ENCODE measurements around the gene PF4V1. TPM values are rescaled to one million over a fixed set of nuclear protein-coding genes. Genes with fewer than 3 reads are reported as not detected.
"Not testable (repeated sequence)": the region's sequence is repeated elsewhere in the genome, so short reads cannot be mapped to it uniquely, and the experiment has no call there.

PF4V1 gene
- polyA plus RNA-seq, 1 donor, result not detected

DNA sequence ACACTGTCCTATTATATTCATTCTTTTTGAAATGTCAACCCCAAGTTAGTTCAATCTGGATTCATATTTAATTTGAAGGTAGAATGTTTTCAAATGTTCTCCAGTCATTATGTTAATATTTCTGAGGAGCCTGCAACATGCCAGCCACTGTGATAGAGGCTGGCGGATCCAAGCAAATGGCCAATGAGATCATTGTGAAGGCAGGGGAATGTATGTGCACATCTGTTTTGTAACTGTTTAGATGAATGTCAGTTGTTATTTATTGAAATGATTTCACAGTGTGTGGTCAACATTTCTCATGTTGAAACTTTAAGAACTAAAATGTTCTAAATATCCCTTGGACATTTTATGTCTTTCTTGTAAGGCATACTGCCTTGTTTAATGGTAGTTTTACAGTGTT lies 17.7 kb downstream of the PF4V1 start:
- DNase-seq, result no peak

DNA sequence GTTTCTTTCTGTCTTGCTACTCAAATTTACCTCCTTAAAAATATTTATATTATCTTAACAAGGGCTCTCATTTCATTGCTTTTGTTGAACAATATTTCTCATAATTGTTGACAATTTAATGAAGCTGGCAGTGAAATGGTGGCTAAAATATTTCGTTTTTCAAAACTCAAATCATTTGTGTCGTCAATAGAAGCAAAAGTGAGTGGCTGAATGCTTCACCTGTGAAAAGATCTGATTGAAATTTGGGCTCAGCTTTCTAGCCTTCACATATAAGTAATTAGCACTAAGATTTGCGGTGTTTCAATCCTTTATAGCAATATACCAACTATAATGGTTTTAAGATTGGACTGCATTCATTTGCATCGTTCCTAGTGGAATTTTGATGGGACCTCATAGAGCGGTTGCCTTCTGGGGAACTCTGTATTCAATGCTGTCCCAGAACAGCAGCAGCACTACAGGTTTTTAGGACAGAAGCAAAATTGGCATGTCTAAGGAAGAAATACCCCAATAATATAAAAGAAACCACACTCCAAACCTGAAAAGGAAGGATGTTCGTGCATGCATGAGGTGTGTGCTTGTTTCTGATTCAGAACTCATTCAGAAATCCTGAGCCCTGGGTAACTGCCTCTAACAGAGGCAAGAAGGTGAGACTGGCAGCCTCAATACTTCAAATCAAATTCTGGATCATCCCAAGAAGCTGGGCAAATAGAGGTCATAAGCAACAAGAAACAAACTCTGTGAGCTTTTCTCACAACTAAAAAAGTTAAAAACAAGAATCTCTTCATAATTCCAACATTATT lies 18.6 kb downstream of the PF4V1 start:
- no peak for DNase-seq

- no peak for DNase-seq
Observed at GRCh38 chr4:73872316-73873108, 19.4 kb downstream of the PF4V1 start.

- DNase-seq, result no peak
Observed at GRCh38 chr4:73874386-73874785, 21.3 kb downstream of the PF4V1 start.

- no peak for DNase-seq
Observed at GRCh38 chr4:73875401-73875800, 22.3 kb downstream of the PF4V1 start.

DNA sequence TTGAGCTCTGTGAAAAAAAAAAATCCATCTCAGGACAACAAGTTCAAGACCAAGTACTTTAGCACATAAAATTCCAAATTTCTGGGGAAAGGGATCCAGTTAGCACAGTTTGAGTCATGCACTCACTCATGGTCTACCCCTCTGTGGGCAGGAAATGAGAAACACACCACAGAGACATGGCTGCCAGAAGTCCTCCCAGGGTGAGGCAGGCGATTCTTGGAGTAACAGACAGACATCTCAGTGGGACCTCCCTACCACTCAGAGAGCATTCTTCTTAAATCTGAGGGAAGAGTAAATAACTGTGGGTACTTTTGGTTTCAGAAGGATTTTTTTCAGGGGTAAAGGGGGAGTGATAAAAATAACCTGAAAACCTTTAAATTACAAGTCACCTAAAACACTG lies 30.2 kb downstream of the PF4V1 start:
- no peak for DNase-seq

DNA sequence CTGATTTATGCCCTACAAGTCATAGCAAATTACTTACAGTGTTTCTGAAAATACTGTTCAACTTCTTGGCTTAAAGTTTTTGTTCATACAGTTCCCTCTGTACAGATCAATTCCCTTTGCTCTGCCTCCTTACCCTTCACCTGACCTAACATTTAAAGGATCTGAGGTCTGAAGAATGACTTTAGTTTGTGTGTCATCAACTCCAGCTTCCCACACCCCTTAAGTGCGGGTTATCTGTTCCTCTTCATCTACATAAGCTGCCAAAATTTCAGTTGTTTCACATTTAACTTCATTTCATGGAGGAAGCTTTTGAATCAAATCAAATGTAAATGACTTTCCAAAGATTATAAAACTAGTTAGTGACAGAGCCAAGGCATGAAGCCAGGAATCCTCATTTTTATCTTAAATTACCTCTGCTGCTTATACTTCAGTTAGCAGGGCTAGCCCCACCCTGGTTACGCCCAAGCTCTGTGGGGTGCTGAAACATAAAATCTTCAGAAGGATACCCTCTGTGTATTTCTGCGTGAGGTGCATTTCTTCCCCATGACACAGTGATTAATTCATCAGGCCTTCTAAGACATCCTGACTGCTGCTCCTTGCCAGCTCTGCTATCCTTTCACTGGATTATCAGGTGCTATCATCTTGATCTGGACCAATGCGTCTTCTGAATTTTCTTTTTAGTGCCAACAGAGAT lies 32.6 kb downstream of the PF4V1 start:
- DNase-seq, result no peak

DNA sequence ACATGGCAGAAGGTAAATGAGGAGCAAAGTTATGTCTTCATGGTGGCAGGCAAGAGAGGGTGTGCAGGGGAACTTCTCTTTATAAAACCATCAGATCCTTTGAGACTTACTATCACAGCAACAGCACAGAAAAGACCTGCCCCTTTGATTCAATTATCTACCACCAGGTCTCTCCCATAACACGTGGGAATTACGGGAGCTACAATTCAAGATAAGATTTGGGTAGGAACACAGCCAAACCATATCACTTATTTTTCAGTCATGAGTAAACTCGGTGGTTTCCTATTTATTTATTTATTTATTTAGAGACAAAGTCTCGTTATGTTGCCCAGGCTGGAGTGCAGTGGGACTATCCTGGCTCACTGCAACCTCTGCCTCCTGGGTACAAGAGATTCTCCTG lies 38.2 kb downstream of the PF4V1 start:
- no peak for DNase-seq

GRCh38 chr4:73891739-73892405 lies 38.8 kb downstream of the PF4V1 start:
- DNase-seq, result no peak

DNA sequence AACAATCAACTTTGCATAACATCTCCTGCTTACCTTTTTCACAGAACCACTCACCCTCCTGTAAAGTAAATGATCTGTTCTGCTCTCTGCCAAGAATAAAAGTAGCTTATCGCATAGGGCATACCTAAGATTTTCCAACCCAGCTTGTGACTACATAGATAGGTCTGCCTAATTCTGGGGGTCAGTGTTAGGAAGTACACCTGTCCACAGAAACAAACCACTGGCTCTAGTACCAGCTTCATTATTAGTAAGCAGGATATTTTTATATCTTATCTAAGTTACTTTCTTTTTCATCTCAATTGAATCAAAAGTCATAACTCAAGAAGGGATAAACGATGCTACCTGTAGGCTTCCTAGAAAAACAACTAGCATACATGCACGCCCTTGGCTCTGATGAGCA lies 39.9 kb downstream of the PF4V1 start:
- DNase-seq, result no peak

DNA sequence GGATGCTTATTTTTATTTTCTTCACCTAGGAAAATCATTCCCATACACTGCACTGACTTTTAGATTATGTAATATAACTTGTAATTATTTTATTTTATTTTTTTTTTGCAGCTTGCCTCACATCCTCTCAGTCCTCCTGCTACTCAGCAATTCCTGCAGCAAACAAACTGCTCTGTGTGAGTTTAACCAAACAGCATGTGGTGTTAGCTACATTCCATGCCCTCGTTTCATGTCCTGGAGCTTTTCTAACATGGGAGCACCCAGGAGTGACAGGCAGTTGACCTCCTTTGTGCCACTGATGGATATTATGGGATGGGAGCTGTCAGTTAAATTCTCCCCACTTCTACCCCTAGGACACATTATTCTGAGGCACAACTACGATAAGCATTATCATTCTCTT lies 40.9 kb downstream of the PF4V1 start:
- DNase-seq, result no peak

GRCh38 chr4:73895201-73896175 lies 42.4 kb downstream of the PF4V1 start:
- no peak for DNase-seq

DNA sequence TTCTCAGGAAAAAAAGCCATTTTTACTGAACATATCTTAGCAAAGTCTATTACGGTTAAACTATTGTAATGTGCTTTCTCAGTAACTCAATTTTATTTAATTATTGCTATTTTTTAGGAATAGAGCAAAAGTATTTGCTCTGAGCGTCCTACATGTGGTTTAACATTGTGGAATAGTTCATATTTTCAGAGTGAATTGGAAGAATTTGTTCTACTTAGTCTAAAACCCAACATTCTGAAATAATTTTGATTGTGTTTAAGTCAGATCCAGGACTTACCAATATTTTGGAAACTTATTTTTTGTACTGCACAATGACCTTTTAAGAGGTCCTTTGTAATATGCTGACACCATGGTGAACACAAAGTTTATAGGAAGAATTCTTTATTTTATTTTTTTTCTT lies 43.3 kb downstream of the PF4V1 start:
- no peak for DNase-seq

DNA sequence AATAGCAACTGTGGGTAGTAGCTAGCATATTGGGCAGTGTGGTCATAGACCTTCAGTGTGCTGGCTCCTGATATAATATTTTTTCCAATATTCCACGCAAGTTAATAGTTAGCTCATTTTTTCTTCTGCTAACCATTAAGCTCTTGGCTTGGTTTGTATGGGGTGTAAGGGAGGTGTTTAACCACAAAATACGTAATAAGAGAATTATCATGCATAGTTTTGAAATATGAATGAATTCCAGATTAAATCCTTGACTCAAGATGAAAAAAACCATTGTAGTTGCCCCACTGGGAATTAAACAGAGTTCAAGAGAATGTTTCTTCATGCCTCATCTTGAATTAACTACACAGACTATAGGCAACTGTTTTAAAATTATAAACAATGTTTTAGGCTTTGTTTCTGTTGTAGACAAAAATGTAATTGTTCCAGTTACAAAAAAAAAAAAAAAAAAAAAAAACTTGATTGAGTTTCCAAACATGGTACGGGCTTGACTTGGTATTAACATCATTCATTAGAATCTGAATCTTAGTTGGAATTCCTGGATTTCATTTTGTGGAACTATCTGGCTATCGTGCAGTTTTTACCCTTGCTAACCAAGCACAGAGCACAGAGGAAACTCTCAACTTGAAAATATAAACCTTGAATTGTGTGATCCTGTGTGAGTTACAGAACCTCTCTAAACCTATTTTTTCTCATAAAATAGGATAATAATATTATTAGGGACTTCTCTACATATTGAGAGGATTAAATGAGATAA lies 44.5 kb downstream of the PF4V1 start:
- peak; percentile 6 for DNase-seq

- not testable (repeated sequence) for DNase-seq
Observed at GRCh38 chr4:73899338-73899737, 46.2 kb downstream of the PF4V1 start.

DNA sequence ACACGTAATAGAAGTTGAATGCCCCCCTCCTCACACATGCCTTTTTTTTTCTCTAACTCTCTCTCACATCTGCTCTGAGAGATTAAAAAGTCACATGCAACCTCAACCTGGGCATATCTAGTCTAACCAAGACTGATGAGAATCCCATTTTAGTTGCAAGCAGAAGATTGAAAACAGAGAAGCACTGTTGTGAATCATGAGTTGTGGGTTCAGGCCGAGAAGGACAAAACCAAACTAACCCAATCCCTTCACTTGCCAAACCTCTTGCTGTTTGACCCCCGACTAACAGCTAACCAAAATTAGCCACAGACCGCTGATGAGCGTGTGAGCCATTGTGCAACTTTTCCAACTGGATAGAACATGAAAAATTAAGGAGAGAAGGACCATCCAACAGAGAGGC lies 47.9 kb downstream of the PF4V1 start:
- DNase-seq, result no peak

DNA sequence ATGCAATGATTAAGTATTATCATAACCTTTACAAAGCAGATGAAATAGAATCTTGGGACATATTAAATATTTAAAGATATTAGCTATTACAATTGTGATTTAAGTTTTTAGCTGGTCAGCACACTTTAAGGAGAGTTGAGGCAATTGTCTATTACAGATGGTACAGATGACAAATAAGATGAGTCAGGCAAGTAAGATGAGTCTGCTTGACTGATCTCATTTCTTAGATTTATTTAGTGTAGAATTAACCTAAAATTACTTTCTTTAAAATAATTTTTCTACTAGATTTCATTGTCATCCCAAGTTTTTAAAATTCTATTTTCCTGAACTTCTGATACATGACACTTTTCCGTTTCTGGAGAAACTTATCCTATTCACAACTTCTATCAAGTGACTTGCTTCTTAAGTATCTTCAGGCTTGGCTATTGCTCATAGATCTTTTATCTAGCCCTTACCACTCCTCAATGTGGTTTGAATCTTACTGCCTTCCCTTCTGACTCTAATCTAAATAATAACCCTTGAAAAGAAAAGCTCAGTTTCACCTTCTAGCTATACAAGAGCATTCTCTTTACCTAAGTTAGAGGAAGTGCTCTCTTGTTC lies 49.0 kb downstream of the PF4V1 start:
- no peak for DNase-seq

DNA sequence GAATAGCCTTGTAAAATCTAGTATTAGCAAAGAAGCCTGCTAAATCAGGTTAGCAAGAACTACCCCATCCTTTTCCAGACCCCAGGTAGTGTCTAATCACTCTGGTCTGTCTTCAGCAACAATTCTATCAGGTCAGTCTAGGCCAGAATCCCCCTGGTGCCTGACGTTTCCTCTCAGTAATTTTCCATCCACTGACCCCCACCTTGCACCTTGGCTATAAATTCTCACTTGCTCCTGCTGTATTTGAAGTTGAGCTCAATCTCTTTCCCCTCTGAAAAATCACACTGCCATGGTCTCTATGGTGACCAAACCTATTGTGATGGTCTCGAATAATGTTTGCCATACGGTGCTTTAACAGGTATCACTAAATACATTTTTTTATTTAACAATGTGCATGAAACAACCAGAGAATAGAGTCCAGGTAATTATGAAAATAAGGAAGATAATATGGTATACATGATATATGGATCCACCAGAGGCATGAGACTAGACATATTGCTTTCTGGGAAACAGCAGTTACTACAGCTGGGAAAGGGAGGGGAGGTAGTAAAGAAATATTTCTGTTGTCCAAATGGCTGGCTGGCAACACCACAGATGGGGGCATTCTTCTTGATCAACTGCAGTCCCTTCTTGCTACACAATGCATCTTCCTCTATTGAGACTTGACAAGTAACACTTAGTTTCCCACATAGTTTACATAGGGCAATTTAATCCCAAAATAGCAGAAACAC lies 49.9 kb downstream of the PF4V1 start:
- DNase-seq, result no peak
